ENCODE data around the gene AGMO. TPM values are rescaled to one million over a fixed set of nuclear protein-coding genes. Genes with fewer than 3 reads are reported as not detected.
"Not testable (repeated sequence)": the region's sequence is repeated elsewhere in the genome, so short reads cannot be mapped to it uniquely, and the experiment has no call there.

The AGMO gene
- polyA plus RNA-seq, 1 experiment = not detected

DNA sequence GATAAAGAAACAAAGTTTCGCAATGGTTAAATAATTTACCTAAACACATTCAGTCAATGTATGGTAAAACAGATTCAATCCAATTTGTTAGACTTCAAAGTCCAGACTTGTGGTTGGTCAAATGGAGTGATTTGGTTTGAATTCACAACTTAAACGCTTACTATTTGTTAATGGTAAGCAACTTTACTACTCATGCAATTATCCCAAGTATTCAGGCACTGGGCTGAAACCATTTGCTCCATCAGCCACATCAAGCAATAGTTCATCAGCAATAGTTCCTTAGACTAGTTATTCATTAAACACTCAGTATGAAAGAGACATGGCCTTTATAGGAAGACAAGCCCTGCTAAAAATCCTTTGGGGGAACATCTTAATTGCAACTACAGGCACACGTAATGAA is 253.0 kb downstream of the AGMO start:
- no peak for DNase-seq (ENCODE audit: low read depth)
- Histone ChIP-seq H3K36me3 (ENCODE audit: control insufficient read depth, insufficient read depth, low read length) (no peaks in the 10 kb centered on the region), H3K4me3 (ENCODE audit: low read depth, low read length) (no peak overlapping the region), H3K27me3 (ENCODE audit: control insufficient read depth, insufficient read depth, low read length) (no peaks in the 10 kb centered on the region)
- CTCF ChIA-PET = no interaction called here
- TF ChIP-seq CTCF (IDR thresholded peaks at IDR 0.05; ENCODE audit: insufficient read depth, low read depth, low read length) = no peak
- POLR2A ChIA-PET = no interaction called here

DNA sequence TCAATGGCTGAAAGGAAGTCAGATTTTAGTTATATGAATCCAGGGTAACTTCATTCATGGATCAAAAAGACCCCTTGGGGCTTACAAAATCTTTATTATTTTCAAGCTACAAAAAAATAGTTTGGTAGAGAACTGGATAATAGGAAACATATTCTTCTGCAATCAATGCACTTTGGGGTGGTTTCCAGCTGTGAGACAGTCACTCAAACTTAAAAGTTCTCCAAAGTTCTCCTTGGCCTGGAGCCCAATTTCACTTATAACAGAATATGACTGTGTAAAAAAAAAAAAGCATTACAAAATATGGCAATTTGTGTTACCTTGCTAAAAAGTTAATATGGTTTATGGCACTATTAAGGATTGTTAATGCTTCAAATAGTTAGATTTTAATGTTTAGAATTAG is 255.5 kb downstream of the AGMO start:
- TF ChIP-seq CTCF (IDR thresholded peaks at IDR 0.05; ENCODE audit: insufficient read depth, low read depth, low read length) = no peak
- ChIA-PET CTCF (no interaction called here), POLR2A (no interaction called here)
- DNase-seq (ENCODE audit: low read depth) = no peak
- Histone ChIP-seq H3K27me3 (ENCODE audit: control insufficient read depth, insufficient read depth, low read length) (no peaks in the 10 kb centered on the region), H3K4me3 (ENCODE audit: low read depth, low read length) (no peak overlapping the region), H3K36me3 (ENCODE audit: control insufficient read depth, insufficient read depth, low read length) (no peaks in the 10 kb centered on the region)

- DNase-seq (ENCODE audit: low read depth) = no peak
- ChIA-PET CTCF (interaction anchor here (0.6 to 1.5 kb wide), 3 partner anchors 19 to 416 kb away, joined by 3 to 6 read pairs (median 3); no protein-coding TSS in a partner anchor), POLR2A (no interaction called here)
- TF ChIP-seq CTCF (IDR thresholded peaks at IDR 0.05; ENCODE audit: insufficient read depth, low read depth, low read length) = peak; percentile 82
- no peak overlapping the region for H3K4me3 ChIP-seq (ENCODE audit: low read depth, low read length)
- H3K36me3 ChIP-seq (ENCODE audit: control insufficient read depth, insufficient read depth, low read length) = no peaks in the 10 kb centered on the region
- no peaks in the 10 kb centered on the region for H3K27me3 ChIP-seq (ENCODE audit: control insufficient read depth, insufficient read depth, low read length)
Measured at GRCh38 chr7:15305002-15305600, 256.7 kb downstream of the AGMO start.

GRCh38 chr7:15303357-15303756 is 258.5 kb downstream of the AGMO start:
- POLR2A ChIA-PET = no interaction called here

DNA sequence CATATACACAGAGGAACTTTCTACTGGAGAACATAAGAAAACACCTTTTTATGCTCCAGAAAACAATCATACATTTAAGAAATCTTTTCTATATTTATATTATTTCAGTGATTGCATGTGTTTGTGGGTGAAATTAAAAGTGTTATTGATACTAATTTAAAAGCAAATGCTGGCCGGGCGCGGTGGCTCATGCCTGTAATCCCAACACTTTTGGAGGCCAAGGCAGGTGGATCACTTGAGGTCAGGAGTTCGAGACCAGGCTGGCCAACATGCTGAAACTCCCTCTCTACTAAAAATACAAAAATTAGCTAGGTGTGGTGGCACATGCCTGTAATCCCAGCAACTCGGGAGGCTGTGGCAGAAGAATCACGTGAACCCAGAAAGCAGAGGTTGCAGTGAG is 260.8 kb downstream of the AGMO start:
- H3K27me3 ChIP-seq (ENCODE audit: control insufficient read depth, insufficient read depth, low read length); H3K36me3 ChIP-seq (ENCODE audit: control insufficient read depth, insufficient read depth, low read length); POLR2A ChIA-PET; DNase-seq (ENCODE audit: low read depth); H3K4me3 ChIP-seq (ENCODE audit: low read depth, low read length): not testable (repeated sequence)
- CTCF ChIA-PET = interaction anchor here (2.3 kb wide), 1 partner anchor 420 kb away, joined by 10 read pairs; no protein-coding TSS in a partner anchor

More at GRCh38 chr7:15303357-15303756, 258.5 kb downstream of the AGMO start:
- no peak for TF ChIP-seq CTCF (IDR thresholded peaks at IDR 0.05; ENCODE audit: insufficient read depth, low read depth, low read length)
- Histone ChIP-seq H3K4me3 (ENCODE audit: low read depth, low read length) (no peak overlapping the region), H3K27me3 (ENCODE audit: control insufficient read depth, insufficient read depth, low read length) (no peaks in the 10 kb centered on the region), H3K36me3 (ENCODE audit: control insufficient read depth, insufficient read depth, low read length) (no peaks in the 10 kb centered on the region)
- no peak for DNase-seq (ENCODE audit: low read depth)
- CTCF ChIA-PET = interaction anchor here (1.3 to 2.0 kb wide), 3 partner anchors 418 to 774 kb away, joined by 3 to 6 read pairs (median 5); no protein-coding TSS in a partner anchor

- POLR2A ChIA-PET = no interaction called here
- H3K27me3 ChIP-seq (ENCODE audit: control insufficient read depth, insufficient read depth, low read length) = no peaks in the 10 kb centered on the region
- CTCF ChIA-PET = interaction anchor here (1.3 kb wide), 1 partner anchor 18 kb away, joined by 3 read pairs; no protein-coding TSS in a partner anchor
Measured at GRCh38 chr7:15292138-15292537, 269.7 kb downstream of the AGMO start.

More at GRCh38 chr7:15292138-15292537, 269.7 kb downstream of the AGMO start:
- H3K4me3 ChIP-seq (ENCODE audit: low read depth, low read length) = no peak overlapping the region
- DNase-seq (ENCODE audit: low read depth) = no peak
- no peaks in the 10 kb centered on the region for H3K36me3 ChIP-seq (ENCODE audit: control insufficient read depth, insufficient read depth, low read length)
- no peak for TF ChIP-seq CTCF (IDR thresholded peaks at IDR 0.05; ENCODE audit: insufficient read depth, low read depth, low read length)
